CD8-positive, alpha-beta memory T cell (primary cell): ENCODE results near the gene FAR1. TPM values are rescaled to one million over a fixed set of nuclear protein-coding genes. Genes with fewer than 3 reads are reported as not detected.
"Not testable (repeated sequence)": the region's sequence is repeated elsewhere in the genome, so short reads cannot be mapped to it uniquely, and the experiment has no call there.

Experiments used
- CTCF ChIA-PET: fragments of 350-600 bp; sonication (Branson Sonifier 250); formaldehyde crosslinking; loops from one replicate; lab custom pipeline; 2021; ENCODE audit warnings: antibody characterized with exemption; lab: Charles Lee
- POLR2A ChIA-PET: fragments of 350-600 bp; sonication (Branson Sonifier 250); formaldehyde crosslinking; loops from one replicate; lab custom pipeline; 2021; ENCODE audit warnings: antibody characterized with exemption; lab: Charles Lee
- DNase-seq, 5 donors: peaks; one replicate each; pipeline versions ENCODE4 v3.0.0 to v3.0.0-alpha.2; 2020 to 2022; ENCODE audit warnings: mixed read lengths in 1 of 5
- H3K27ac ChIP-seq: one replicate; pipeline ENCODE4 v1.7.0; 2013; ENCODE audit warnings: low read depth, mild to moderate bottlenecking, low read length, moderate library complexity
- H3K27me3 ChIP-seq: 2 replicates; pipeline ENCODE4 v1.7.0; 2013; ENCODE audit warnings: low read length, mild to moderate bottlenecking; ENCODE audit not compliant: insufficient read depth, poor library complexity, severe bottlenecking
- H3K36me3 ChIP-seq: 2 replicates; pipeline ENCODE4 v1.7.0; 2013; ENCODE audit warnings: mild to moderate bottlenecking, low read length, moderate library complexity; ENCODE audit not compliant: insufficient read depth
- H3K4me1 ChIP-seq: 2 replicates; pipeline ENCODE4 v1.7.0; 2013; ENCODE audit warnings: mild to moderate bottlenecking, low read length, moderate library complexity; ENCODE audit not compliant: insufficient read depth
- H3K4me3 ChIP-seq: 2 replicates; pipeline ENCODE4 v1.7.0; 2013; ENCODE audit warnings: mild to moderate bottlenecking, low read length
- H3K9me3 ChIP-seq: 2 replicates; pipeline ENCODE4 v1.7.0; 2013; ENCODE audit warnings: mild to moderate bottlenecking, low read length
- H3K27ac Mint-ChIP-seq, 8 donors: one replicate each; pipeline ENCODE4 v1.8.0; 2020 to 2021; ENCODE audit warnings: mixed read lengths in 8 of 8, mild to moderate bottlenecking in 6 of 8, inconsistent platforms in 3 of 8, moderate library complexity in 3 of 8
- H3K27me3 Mint-ChIP-seq, 2 donors: one replicate each; pipeline ENCODE4 v1.8.0; 2020 to 2021; ENCODE audit warnings: mixed read lengths in 2 of 2, mild to moderate bottlenecking in 1 of 2, moderate library complexity in 1 of 2
- H3K36me3 Mint-ChIP-seq, 3 donors: one replicate each; pipeline ENCODE4 v1.8.0; 2020 to 2021; ENCODE audit warnings: mixed read lengths in 3 of 3, inconsistent platforms in 1 of 3, mild to moderate bottlenecking in 1 of 3
- H3K4me1 Mint-ChIP-seq, 3 donors: one replicate each; pipeline ENCODE4 v1.8.0; 2020 to 2021; ENCODE audit warnings: mixed read lengths in 3 of 3, inconsistent platforms in 1 of 3, mild to moderate bottlenecking in 1 of 3
- H3K4me3 Mint-ChIP-seq, 7 donors: one replicate each; pipeline ENCODE4 v1.8.0; 2020 to 2021; ENCODE audit warnings: mixed read lengths in 7 of 7, mild to moderate bottlenecking in 6 of 7, moderate library complexity in 4 of 7, inconsistent platforms in 2 of 7
- H3K9me3 Mint-ChIP-seq, 5 donors: one replicate each; pipeline ENCODE4 v1.8.0; 2020 to 2022; ENCODE audit warnings: mixed read lengths in 5 of 5, mild to moderate bottlenecking in 3 of 5, moderate library complexity in 2 of 5, inconsistent platforms in 1 of 5
- polyA plus RNA-seq: library from polyadenylated mRNA; unstranded; fragments of 300-500 nt; fragmentation: Illumina TruSeq; gene quantifications from one replicate; pipeline ENCODE4 v1.2.3, GENCODE V29; 2021
- total RNA-seq, 2 experiments: library from RNA; stranded (reverse); gene quantifications; one replicate each; pipeline ENCODE4 v1.2.3, GENCODE V29; 2021

FAR1 gene, protein sequence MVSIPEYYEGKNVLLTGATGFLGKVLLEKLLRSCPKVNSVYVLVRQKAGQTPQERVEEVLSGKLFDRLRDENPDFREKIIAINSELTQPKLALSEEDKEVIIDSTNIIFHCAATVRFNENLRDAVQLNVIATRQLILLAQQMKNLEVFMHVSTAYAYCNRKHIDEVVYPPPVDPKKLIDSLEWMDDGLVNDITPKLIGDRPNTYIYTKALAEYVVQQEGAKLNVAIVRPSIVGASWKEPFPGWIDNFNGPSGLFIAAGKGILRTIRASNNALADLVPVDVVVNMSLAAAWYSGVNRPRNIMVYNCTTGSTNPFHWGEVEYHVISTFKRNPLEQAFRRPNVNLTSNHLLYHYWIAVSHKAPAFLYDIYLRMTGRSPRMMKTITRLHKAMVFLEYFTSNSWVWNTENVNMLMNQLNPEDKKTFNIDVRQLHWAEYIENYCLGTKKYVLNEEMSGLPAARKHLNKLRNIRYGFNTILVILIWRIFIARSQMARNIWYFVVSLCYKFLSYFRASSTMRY
- total RNA-seq (10 to 100 TPM; 44.9 to 48.3 TPM), polyA plus RNA-seq (11.1 TPM)

DNA sequence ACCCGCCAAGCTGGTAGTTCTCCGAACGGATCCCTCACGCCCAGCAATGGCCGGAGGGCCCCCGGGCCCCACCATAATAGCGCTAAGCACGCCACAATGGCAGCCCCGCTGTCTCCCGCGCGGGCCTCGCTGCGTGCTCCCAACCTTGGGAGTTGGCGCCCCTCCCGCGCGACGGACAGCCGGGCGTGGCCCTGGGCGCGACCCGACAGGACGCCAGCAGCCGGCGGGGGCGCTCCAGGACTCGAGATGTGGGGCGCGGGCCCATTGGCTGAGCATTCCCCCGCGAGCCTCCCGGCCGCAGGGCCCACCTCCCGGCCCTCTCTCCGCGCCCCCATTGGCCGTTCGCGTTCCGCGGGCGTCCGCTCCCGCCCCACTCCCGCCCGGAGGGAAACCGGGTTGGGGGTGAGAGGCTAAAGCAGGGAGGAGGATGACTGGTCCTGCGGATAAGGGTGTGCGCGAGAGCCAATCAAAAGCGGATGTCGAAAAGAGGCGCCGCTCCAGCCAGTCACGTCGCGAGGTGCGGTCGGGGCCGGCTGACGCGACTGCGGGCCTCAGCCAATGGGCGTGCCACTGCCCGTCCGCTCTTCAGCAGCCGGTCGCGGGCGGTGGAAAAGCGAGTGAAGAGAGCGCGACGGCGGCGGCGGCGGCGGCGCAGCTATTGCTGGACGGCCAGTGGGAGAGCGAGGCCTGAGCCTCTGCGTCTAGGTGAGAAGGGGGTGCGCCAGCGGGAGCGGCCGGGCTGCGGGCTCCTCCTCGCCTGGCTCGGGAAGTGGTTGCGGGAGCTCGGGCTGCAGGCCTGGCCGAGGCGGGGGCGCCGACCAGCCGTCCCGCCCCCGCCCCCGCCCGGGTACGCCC, at the start of gene FAR1:
Gene FAR1, plus strand, starts transcription at position 567 of the 855 bp plus-strand sequence. CDS start 26,098 bp downstream, outside the sequence.
- H3K4me3 ChIP-seq, result peak within 1 kb of the TSS; percentile 70
- H3K36me3 Mint-ChIP-seq, result peaks cover 0 to 10% (median 2%) of the 10 kb centered on the region in 3 donors
- ChIA-PET POLR2A (interaction anchor here (0.6 kb wide), 1 partner anchor 1581 kb away, joined by 3 read pairs; no protein-coding TSS in a partner anchor), CTCF (interaction anchor here (0.9 to 1.0 kb wide), 2 partner anchors 26 to 1240 kb away, joined by 3 read pairs; no protein-coding TSS in a partner anchor)
- H3K4me3 Mint-ChIP-seq, result peak within 1 kb of the TSS; percentile 93 to 99 (median 95)
- H3K36me3 ChIP-seq, result no peaks in the 10 kb centered on the region
- H3K27me3 Mint-ChIP-seq, result peaks cover 11 to 13% of the 10 kb centered on the region in 2 donors
- DNase-seq, result peak; percentile 93 to 97 (median 96)
- no peaks in the 10 kb centered on the region for H3K27me3 ChIP-seq
- H3K9me3 ChIP-seq, result no peaks in the 10 kb centered on the region
- H3K27ac Mint-ChIP-seq, result peak within 1 kb of the TSS; percentile 79 to 99 (median 95)
- H3K4me1 Mint-ChIP-seq, result peaks cover 42 to 48% (median 47%) of the 10 kb centered on the region in 3 donors
- H3K4me1 ChIP-seq, result peaks cover 23% of the 10 kb centered on the region
- H3K9me3 Mint-ChIP-seq, result peaks cover 0 to 1% (median 0%) of the 10 kb centered on the region in 5 donors
- peak within 1 kb of the TSS; percentile 61 for H3K27ac ChIP-seq

DNA sequence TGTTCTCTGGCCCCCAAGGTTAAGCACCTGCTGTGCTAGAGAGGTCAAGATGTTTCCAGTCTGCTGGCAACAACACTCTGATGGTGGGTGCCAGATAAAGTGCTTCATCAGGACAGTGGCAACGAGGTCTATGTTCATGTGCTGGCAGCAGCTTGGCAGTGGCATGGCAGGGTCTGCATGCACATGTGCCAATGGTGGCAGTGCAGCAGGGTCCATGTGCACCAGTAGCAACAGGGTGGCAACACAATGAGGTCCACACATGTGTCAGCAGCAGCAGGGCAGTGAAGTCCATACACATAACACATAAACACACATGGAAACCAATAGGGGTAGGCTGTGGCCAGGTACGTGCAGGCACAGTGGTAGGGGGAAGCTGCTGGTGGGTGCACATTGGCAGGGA, 48.4 kb upstream of the FAR1 start:
- Histone ChIP-seq H3K27me3 (no peaks in the 10 kb centered on the region), H3K36me3 (no peaks in the 10 kb centered on the region), H3K27ac (no peak overlapping the region), H3K4me3 (no peak overlapping the region), H3K9me3 (no peaks in the 10 kb centered on the region), H3K4me1 (no peaks in the 10 kb centered on the region)
- Mint-ChIP-seq H3K4me3 (no peak overlapping the region), H3K36me3 (peaks cover 0 to 4% (median 2%) of the 10 kb centered on the region in 3 donors), H3K9me3 (peaks cover 20 to 50% (median 33%) of the 10 kb centered on the region in 5 donors), H3K4me1 (no peaks in the 10 kb centered on the region), H3K27ac (peak overlapping the region in 1 of 8 donors; percentile 23), H3K27me3 (peaks cover 4 to 7% of the 10 kb centered on the region in 2 donors)
- ChIA-PET POLR2A (no interaction called here), CTCF (no interaction called here)
- no peak for DNase-seq

DNA sequence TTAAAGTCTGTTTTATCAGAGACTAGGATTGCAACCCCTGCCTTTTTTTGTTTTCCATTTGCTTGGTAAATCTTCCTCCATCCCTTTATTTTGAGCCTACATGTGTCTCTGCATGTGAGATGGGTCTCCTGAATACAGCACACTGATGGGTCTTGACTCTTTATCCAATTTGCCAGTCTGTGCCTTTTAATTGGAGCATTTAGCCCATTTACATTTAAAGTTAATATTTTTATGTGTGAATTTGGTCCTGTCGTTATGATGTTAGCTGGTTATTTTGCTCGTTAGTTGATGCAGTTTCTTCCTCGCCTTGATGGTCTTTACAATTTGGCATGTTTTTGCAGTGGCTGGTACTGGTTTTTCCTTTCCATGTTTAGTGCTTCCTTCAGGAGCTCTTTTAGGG, 41.6 kb upstream of the FAR1 start:
- H3K4me1 Mint-ChIP-seq, H3K4me3 Mint-ChIP-seq, H3K4me3 ChIP-seq, H3K9me3 ChIP-seq, H3K36me3 Mint-ChIP-seq, H3K27ac ChIP-seq, H3K27me3 ChIP-seq, H3K36me3 ChIP-seq, POLR2A ChIA-PET, H3K27ac Mint-ChIP-seq, DNase-seq, H3K4me1 ChIP-seq, CTCF ChIA-PET: not testable (repeated sequence)
- peaks cover 11 to 23% of the 10 kb centered on the region in 2 donors for H3K27me3 Mint-ChIP-seq
- H3K9me3 Mint-ChIP-seq, result peaks cover 0 to 17% (median 10%) of the 10 kb centered on the region in 5 donors

DNA sequence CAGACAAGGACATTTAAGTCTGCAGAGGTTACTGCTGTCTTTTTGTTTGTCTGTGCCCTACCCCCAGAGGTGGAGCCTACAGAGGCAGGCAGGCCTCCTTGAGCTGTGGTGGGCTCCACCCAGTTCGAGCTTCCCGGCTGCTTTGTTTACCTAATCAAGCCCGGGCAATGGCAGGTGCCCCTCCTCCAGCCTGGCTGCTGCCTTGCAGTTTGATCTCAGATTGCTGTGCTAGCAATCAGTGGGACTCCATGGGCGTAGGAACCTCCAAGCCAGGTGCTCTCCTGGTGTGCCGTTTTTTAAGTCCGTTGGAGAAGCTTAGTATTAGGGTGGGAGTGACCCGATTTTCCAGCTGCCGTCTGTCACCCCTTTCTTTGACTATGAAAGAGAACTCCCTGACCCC, 39.8 kb upstream of the FAR1 start:
- H3K4me1 Mint-ChIP-seq, H3K36me3 ChIP-seq, H3K4me3 ChIP-seq, CTCF ChIA-PET, DNase-seq, H3K4me3 Mint-ChIP-seq, H3K27ac Mint-ChIP-seq, H3K27me3 ChIP-seq, H3K4me1 ChIP-seq, H3K27ac ChIP-seq, H3K9me3 ChIP-seq, POLR2A ChIA-PET: not testable (repeated sequence)
- peaks cover 0 to 12% (median 0%) of the 10 kb centered on the region in 3 donors for H3K36me3 Mint-ChIP-seq
- peaks cover 0 to 17% (median 10%) of the 10 kb centered on the region in 5 donors for H3K9me3 Mint-ChIP-seq
- peaks cover 11 to 32% of the 10 kb centered on the region in 2 donors for H3K27me3 Mint-ChIP-seq

DNA sequence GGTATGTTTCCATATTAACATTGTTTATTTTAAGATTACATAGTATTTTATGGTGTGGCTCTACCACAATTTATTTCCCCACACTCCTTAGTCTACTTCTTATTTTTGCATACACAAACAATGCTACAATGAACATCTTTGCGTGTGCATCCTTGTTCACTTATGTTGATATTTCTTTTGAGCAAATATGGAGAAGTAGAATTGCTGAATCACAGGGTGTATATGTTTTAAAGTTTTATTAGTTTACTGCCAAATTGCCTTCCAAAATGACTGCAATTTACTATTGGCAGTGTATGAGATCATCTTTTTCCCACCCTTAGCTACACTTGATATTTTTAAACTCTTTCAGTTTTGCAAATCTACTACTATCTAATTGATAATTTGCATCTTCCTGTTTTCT, 38.7 kb upstream of the FAR1 start:
- Mint-ChIP-seq H3K9me3 (peaks cover 0 to 16% (median 6%) of the 10 kb centered on the region in 5 donors), H3K4me3 (no peak overlapping the region), H3K27ac (no peak overlapping the region), H3K27me3 (peaks cover 11 to 38% of the 10 kb centered on the region in 2 donors), H3K36me3 (peaks cover 0 to 12% (median 0%) of the 10 kb centered on the region in 3 donors), H3K4me1 (no peaks in the 10 kb centered on the region)
- CTCF ChIA-PET, result no interaction called here
- Histone ChIP-seq H3K27me3 (no peaks in the 10 kb centered on the region), H3K4me3 (no peak overlapping the region), H3K36me3 (no peaks in the 10 kb centered on the region), H3K9me3 (no peaks in the 10 kb centered on the region), H3K4me1 (no peaks in the 10 kb centered on the region), H3K27ac (no peak overlapping the region)
- DNase-seq, result no peak
- POLR2A ChIA-PET, result no interaction called here

DNA sequence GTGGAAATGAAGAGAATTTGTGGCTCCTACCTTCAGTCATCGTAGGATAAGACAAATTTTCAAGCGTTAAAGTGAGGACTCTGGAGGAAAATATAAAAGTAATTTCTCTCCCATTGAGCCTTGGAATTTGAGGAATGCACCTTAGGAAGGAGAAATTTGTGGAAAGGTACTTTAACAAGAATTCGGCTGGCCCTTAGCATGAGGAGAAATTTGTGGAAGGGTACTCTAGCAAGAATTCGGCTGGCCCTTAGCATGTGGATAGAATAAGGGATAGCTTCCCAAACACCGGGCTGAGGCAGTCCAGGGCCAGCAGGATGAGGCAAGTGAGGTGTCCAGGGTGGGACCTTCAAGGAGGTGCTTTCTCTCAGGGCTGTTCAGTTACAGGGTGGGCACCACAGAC, 33.2 kb upstream of the FAR1 start:
- no peak overlapping the region for H3K27ac ChIP-seq
- no peaks in the 10 kb centered on the region for H3K27me3 ChIP-seq
- H3K4me1 ChIP-seq, result no peaks in the 10 kb centered on the region
- Mint-ChIP-seq H3K36me3 (peaks cover 0 to 9% (median 0%) of the 10 kb centered on the region in 3 donors), H3K27ac (no peak overlapping the region), H3K9me3 (peaks cover 0 to 11% (median 5%) of the 10 kb centered on the region in 5 donors), H3K27me3 (peaks cover 5 to 42% of the 10 kb centered on the region in 2 donors), H3K4me1 (no peaks in the 10 kb centered on the region), H3K4me3 (no peak overlapping the region)
- DNase-seq, result no peak
- no peaks in the 10 kb centered on the region for H3K36me3 ChIP-seq
- ChIA-PET POLR2A (no interaction called here), CTCF (no interaction called here)
- H3K4me3 ChIP-seq, result no peak overlapping the region
- H3K9me3 ChIP-seq, result no peaks in the 10 kb centered on the region

DNA sequence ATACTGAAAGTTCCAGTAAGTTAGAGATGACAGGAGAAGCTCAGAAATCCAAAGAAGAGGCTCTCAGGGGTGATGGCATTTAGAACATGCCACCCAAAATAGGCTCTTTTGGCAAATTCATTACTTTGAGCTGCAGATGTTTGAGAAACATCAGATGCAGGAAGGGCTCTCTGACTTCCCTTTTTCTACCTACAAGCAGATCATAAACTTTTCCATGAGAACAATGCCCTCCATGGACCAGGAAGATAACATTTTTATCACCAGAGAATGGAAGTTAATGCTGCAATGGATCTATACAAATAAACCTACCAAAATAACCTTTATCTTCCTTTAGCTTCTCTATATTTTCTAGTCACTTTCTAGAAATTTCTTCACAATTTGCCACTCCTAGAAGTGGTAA, 32.7 kb upstream of the FAR1 start:
- no peaks in the 10 kb centered on the region for H3K4me1 ChIP-seq
- ChIA-PET POLR2A (no interaction called here), CTCF (no interaction called here)
- H3K9me3 Mint-ChIP-seq, result peaks cover 0 to 11% (median 5%) of the 10 kb centered on the region in 5 donors
- no peaks in the 10 kb centered on the region for H3K4me1 Mint-ChIP-seq
- no peaks in the 10 kb centered on the region for H3K27me3 ChIP-seq
- no peak overlapping the region for H3K4me3 Mint-ChIP-seq
- peaks cover 5 to 39% of the 10 kb centered on the region in 2 donors for H3K27me3 Mint-ChIP-seq
- no peaks in the 10 kb centered on the region for H3K36me3 ChIP-seq
- peaks cover 0 to 9% (median 0%) of the 10 kb centered on the region in 3 donors for H3K36me3 Mint-ChIP-seq
- no peak overlapping the region for H3K27ac ChIP-seq
- no peak overlapping the region for H3K4me3 ChIP-seq
- H3K9me3 ChIP-seq, result no peaks in the 10 kb centered on the region
- H3K27ac Mint-ChIP-seq, result no peak overlapping the region
- DNase-seq, result no peak
